A673 (cell line): ENCODE data around the gene IL1RL1.

Source experiments
- EZH2 ChIP-seq: fragments of 200-600 bp; sonication (generic); IDR thresholded peaks from 2 replicates; pipeline ENCODE4 v1.6.1; 2017; ENCODE audit warnings: borderline replicate concordance, low read depth, mild to moderate bottlenecking, mixed read lengths, antibody characterized with exemption, low read length; ENCODE audit not compliant: poor library complexity, severe bottlenecking
- TF ChIP-seq, protein P1 (sequence below): fragments of 300-800, 200-600 bp; sonication (generic); conservative IDR thresholded peaks from 2 replicates; pipeline ENCODE4 v1.5.1; 2017; ENCODE audit warnings: low read depth, mild to moderate bottlenecking, antibody characterized with exemption, low read length, moderate library complexity, mixed read lengths

DNA sequence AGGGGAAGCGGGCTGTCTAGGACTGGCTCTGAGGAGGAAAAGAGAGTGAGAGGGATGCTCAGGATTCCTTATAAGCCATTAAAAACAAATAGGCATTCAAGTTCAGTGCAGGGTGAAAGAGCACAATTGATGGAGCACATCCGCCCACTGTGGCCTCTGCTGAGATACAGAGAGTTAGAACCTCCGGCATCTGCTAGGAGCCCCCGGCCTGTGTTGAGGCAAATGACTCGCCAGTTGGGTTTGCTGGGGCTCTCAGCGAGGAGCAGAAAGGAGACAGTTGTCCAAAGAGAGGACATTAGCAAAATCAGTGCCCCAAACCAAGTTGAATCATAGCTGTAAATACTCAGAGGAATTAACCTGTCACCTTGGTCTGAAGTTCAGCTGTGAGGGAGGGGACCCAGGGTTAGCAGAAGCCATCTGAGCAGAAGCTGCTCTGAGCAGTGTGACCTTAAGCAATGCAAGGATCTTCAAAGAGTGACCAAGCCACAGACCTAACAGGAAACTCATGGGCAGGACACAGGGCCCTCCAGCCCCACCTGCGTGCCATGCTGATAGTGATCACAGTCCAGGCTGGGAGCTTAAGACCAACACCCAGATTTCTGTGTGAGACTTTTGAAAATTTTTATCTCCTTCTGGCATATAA, 88.3 kb downstream of the IL1RL1 start:
- TF ChIP-seq EZH2 = no peak
- TF ChIP-seq, protein P1, sequence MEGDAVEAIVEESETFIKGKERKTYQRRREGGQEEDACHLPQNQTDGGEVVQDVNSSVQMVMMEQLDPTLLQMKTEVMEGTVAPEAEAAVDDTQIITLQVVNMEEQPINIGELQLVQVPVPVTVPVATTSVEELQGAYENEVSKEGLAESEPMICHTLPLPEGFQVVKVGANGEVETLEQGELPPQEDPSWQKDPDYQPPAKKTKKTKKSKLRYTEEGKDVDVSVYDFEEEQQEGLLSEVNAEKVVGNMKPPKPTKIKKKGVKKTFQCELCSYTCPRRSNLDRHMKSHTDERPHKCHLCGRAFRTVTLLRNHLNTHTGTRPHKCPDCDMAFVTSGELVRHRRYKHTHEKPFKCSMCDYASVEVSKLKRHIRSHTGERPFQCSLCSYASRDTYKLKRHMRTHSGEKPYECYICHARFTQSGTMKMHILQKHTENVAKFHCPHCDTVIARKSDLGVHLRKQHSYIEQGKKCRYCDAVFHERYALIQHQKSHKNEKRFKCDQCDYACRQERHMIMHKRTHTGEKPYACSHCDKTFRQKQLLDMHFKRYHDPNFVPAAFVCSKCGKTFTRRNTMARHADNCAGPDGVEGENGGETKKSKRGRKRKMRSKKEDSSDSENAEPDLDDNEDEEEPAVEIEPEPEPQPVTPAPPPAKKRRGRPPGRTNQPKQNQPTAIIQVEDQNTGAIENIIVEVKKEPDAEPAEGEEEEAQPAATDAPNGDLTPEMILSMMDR = no peak
